Caki2 (cell line): ENCODE measurements around the gene TREH. TPM values are rescaled to one million over a fixed set of nuclear protein-coding genes. Genes with fewer than 3 reads are reported as not detected.
"Not testable (repeated sequence)": the region's sequence is repeated elsewhere in the genome, so short reads cannot be mapped to it uniquely, and the experiment has no call there.

ENCODE experiments used
- DNase-seq: peaks from one replicate; pipeline ENCODE4 v3.0.0-alpha.2; 2015; ENCODE audit warnings: low read depth
- in situ Hi-C: cut with HindIII; loops from 2 replicates; pipeline ENCODE4 v1.10.0; 2016; ENCODE audit warnings: low sequenced_read_pairs, low pct_unique_long_range_greater_than_20kb, mixed read lengths
- total RNA-seq: library from RNA; depleted of rRNA; stranded (reverse); fragments of >200 nt; shearing (Covaris generic); gene quantifications from 2 replicates; pipeline ENCODE4 v1.2.3, GENCODE V29; 2014; ENCODE audit warnings: low replicate concordance; rRNA removed

Gene TREH, protein sequence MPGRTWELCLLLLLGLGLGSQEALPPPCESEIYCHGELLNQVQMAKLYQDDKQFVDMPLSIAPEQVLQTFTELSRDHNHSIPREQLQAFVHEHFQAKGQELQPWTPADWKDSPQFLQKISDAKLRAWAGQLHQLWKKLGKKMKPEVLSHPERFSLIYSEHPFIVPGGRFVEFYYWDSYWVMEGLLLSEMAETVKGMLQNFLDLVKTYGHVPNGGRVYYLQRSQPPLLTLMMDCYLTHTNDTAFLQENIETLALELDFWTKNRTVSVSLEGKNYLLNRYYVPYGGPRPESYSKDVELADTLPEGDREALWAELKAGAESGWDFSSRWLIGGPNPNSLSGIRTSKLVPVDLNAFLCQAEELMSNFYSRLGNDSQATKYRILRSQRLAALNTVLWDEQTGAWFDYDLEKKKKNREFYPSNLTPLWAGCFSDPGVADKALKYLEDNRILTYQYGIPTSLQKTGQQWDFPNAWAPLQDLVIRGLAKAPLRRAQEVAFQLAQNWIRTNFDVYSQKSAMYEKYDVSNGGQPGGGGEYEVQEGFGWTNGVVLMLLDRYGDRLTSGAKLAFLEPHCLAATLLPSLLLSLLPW
- total RNA-seq = not detected in 2 replicates

DNA sequence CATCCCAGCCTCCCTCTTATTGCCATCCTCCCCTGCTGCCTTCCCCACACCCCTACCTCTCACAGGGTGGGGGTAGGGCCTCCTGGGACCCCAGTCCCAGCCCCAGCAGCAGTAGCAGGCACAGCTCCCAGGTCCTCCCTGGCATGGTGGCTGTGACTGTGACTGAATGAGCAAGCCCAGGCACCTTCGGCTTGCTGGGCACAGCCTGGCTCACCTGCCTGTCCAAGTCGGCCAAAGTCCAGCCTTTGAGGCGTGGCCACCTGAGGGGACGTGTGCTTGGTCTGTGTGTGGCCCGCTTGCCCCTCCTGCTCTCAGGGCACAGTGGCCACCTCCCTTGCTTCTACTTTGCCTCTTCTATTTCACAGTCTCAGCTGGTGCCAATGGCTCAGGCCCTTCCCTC, at the start of gene TREH:
Gene TREH (minus strand): TSS at position 168 of the 400 bp plus-strand sequence. CDS start 23 bp downstream, at position 145.
- in situ Hi-C loops = no loop called here

DNA sequence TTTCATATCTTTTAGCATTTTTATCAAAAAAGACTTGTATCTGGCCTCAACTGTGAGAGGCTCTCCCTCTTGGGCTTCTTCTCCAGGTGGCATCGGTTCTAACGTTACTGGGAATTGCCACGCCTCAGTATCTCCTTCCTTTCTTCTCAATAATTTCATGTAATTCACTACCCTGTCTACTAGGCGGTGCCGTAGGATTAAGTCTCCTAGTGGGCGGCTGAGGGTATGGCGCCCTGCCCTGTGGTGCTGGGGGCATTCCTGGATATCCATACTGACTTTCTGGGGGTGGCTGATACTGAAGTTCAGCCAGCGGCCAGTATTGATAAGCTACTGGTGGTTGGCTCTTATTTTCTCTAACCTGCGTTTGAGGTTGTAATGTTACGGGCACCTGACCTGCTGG, 48.7 kb upstream of the TREH start:
- in situ Hi-C loops, DNase-seq: not testable (repeated sequence)

More for the DNA sequence above, at the start of gene TREH:
- DNase-seq = no peak

DNA sequence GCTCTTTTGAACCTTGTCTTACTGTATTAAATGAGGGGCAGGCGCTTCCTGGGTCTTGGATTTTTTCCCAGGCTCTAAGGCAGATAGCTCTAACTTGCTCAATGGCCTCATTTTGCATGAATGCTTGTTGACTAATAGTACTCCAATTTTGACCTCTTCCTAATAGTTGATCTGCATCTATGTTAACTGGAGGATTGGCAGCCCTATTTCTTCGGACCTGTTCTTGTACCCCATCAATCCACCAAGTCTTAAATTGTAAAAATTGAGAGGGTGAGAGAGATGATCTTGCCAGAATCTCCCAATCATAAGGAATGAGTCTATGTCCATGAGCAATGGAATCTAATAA, 48.2 kb upstream of the TREH start:
- in situ Hi-C loops, DNase-seq: not testable (repeated sequence)

DNA sequence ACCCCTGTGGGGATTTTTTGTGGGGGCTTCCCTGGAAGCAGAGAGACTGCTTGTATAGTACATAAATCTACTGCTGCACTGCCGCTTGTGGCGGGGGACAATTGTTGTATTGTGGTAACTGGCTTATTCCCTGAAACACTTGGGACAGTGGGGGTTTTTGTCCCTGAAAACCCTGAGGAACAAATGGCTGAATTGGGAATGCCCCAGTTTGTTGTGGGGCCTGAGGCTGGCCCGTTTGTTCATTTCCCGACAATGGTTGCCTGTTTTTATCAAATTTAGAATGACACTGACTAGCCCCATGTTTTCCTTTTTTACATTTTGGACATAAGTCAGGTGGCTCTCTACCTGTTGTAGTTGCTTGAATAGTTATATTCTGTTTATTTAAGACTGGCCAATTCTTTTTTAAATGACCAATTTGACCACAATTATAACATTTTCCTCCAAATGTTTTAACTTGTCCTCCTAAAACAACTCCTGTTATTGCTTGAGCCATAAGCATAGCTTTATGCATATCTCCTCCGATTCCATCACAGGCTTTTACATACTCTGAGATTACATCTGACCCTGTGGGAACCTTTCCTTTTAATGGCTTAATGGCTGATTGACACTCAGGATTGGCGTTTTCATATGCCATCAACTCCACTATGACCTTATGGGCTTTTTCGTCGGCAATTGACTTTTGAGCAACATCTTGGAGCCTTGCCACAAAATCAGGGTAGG, 47.7 kb upstream of the TREH start:
- in situ Hi-C loops, DNase-seq: not testable (repeated sequence)

DNA sequence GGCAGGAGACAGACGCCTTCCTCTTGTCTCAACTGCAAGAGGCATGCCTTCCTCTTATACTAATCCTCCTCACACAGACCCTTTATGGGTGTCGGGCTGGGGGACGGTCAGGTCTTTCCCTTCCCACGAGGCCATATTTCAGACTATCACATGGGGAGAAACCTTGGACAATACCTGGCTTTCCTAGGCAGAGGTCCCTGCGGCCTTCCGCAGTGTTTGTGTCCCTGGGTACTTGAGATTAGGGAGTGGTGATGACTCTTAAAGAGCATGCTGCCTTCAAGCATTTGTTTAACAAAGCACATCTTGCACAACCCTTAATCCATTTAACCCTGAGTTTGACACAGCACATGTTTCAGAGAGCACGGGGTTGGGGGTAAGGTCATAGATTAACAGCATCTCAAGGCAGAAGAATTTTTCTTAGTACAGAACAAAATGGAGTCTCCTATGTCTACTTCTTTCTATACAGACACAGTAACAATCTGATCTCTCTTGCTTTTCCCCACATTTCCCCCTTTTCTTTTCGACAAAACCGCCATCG, 42.1 kb upstream of the TREH start:
- in situ Hi-C loops, DNase-seq: not testable (repeated sequence)

DNA sequence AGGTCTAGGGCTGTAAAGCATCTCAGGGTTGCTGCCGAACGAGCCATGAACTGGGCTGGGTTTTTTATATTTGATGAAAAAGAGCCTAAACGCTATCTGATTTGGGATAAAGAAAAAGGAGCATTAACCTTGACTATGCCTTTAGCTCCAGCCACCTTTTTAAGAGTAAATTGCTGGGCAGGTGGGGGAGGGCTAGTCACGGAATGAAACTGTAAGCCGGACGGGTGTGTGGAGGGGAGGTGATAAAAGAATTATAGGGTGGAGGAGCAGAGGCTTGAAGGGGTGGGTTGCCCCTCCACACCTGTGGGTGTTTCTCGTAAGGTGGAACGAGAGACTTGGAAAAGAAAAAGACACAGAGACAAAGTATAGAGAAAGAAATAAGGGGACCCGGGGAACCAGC, 41.3 kb upstream of the TREH start:
- in situ Hi-C loops, DNase-seq: not testable (repeated sequence)

DNA sequence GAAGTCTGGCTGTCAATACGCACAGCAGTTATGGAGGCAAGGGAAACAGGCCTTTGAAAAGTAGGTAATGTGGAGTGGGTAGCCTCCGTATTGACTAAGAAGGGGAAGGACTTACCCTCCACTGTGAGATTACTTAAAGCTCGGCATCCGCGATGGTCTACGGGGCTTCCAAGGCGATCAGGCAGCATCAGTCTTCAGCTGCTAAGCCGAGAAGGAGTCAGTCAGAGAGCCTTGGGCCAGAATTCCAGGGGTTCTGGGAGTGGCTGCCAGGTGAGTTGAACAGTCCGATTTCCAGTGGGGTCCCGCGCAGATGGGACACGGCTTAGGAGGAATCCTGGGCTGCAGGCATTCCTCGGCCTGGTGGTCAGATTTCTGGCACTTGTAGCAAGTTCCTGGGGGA, 40.6 kb upstream of the TREH start:
- DNase-seq, in situ Hi-C loops: not testable (repeated sequence)

DNA sequence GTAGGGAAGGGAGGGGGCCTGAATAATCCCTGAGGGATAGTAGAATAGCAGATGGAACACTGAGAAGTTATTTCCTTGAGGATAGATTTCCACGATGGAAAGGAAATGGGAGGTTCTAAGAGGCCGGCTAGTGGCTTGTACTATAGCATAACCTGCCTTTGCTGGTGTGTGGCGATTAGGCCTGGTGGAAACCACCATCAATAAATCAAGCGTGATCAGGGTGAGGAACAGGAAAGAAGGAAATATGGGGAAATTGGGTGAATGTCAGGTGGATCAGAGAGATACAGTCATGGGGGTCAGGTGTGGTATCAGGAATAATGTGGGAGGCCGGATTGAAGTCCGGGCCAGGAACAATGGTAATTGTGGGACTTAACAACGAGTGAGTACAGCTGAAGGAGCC, 39.1 kb upstream of the TREH start:
- in situ Hi-C loops, DNase-seq: not testable (repeated sequence)

DNA sequence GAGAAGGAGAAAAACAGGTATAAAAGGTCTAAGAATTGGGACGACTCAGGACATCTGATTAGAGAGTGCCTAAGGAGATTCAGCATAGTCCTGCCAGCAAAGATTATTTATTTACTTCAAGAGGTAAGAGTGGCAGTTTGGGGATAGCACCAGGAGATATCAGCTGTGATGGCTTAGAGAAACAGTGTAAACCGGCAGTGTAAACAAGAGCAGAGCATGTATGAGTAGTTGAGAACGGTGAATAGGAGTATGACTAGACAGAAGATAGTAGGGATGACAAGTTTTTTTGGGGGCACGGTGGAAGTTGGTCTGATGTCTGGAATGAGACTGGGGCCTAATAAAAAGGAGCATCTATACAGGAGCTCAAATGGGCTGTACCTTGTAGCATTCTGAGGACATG, 38.3 kb upstream of the TREH start:
- in situ Hi-C loops, DNase-seq: not testable (repeated sequence)

DNA sequence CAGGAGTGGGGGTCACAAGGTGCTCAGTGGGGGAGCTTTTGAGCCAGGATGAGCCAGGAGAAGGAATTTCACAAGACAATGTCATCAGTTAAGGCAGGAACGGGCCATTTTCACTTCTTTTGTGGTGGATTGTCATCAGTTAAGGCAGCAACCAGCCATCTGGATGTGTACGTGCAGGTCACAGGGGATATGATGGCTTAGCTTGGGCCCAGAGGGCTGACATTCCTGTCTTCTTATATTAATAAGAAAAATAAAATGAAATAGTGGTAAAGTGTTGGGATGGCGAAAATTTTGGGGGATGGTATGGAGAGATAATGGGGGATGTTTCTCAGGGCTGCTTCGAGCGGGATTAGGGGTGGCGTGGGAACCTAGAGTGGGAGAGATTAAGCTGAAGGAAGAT, 37.8 kb upstream of the TREH start:
- in situ Hi-C loops, DNase-seq: not testable (repeated sequence)

DNA sequence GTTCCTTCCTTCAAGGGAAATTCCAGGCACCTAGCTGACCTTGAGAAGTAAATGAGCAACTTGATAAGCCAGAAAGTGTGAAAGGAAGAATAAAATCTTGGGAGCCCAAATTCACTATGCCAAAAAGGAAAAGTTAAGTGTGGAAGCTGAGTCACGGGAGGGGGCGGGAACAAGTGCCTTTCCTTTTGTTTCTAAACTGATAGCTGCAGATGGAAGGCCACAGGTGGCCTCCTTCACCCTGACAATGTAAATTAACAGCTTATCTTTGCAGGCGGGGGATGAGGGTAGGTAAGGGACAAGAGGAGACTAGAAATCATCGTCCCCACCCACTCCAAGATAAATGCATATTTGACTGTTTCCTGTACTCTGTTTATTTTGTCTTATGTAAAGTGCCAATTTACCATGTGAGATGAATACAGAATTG, 36.4 kb upstream of the TREH start:
- in situ Hi-C loops = no loop called here
- DNase-seq = no peak

DNA sequence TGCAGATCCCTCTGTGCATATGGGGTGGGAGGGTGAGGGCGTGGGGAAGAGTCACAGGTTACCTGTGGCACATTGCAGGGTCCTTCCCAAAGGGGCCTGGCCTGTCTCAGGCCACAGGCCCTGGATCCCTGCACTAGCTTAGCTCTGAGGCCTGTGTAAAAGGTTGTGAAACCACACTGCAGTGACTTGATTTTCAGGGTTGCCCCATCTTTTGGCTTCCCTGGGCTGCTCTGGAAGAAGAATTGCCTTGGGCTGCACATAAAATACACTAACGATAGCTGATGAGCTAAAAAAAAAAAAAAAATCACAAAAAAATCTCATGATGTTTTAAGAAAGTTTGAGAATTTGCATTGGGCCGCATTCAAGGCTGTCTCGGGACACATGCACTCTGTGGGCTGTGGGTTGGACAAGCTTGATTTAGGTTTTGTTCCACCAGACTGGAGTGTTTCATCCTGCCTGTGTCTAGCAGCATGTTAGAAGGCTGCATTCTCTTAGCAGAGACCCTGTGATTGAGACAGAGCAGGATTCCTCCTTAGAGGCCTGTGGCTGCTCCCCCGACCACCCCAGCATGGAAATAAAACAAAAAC, 35.9 kb upstream of the TREH start:
- no peak for DNase-seq
- in situ Hi-C loops = no loop called here

DNA sequence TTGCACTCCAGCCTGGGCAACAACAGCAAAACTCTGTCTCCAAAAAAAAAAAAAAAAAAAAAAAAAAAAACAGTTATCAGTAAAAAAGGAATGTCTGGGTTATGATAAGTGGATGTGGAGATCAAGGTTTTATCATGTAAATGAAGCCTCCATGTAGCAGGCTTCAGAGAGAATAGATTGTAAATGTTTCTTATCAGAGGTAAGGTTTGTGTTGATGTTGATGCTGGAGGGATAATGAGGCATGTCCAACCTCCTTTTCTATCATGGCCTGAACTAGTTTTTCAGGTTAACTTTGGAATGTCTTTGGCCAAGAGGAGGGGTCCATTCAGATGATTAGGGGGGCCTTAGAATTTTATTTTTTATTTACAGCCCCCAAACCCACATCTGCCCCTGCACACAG, 35.4 kb upstream of the TREH start:
- in situ Hi-C loops = no loop called here
- DNase-seq = no peak

DNA sequence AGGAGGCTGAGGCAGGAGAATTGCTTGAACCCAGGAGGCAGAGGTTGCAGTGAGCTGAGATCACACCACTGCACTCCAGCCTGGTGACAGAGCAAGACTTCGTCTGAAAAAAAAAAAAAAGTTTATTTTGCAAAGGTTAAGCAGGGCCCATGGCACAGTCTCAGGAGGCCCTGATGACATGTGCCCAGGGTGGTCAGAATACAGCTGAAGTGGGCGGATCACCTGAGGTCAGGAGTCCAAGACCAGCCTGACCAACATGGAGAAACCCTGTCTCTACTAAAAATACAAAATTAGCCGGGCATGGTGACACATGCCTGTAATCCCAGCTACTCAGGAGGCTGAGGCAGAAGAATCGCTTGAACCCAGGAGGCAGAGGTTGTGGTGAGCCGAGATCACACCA, 35.0 kb upstream of the TREH start:
- DNase-seq, in situ Hi-C loops: not testable (repeated sequence)

DNA sequence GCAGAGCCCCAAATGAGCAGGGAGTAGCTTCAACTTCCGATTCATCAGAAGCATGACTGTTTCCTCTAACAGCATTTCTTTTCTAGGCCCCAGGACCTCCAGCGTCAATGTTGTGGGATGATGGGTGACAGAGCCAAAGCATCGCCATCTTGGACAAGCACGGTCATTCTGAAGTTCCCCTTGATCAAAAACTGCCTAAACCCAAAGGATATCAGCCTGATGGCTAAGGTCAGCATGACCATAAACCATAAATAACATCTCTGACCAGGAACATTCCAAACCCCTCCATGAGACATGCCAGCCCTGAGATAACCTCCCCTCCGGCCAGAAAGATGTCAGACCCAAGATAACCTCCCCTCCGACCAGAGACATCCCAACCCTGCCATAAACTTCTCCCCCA, 28.8 kb upstream of the TREH start:
- in situ Hi-C loops = no loop called here
- DNase-seq = no peak

DNA sequence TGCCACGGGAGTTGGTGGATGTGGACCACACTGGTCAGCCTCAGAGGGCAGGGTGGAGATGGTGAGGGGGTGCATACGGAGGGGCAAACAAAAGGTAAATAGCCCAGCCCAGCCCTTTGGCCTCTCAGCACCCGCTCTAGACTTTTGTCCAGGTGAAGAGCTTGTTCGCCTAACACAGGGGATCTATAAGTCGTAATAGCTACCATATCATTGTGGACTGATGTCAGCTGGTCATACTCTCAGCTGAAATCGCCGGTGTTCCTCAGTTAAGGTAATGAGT, 27.0 kb upstream of the TREH start:
- in situ Hi-C loops = no loop called here

DNA sequence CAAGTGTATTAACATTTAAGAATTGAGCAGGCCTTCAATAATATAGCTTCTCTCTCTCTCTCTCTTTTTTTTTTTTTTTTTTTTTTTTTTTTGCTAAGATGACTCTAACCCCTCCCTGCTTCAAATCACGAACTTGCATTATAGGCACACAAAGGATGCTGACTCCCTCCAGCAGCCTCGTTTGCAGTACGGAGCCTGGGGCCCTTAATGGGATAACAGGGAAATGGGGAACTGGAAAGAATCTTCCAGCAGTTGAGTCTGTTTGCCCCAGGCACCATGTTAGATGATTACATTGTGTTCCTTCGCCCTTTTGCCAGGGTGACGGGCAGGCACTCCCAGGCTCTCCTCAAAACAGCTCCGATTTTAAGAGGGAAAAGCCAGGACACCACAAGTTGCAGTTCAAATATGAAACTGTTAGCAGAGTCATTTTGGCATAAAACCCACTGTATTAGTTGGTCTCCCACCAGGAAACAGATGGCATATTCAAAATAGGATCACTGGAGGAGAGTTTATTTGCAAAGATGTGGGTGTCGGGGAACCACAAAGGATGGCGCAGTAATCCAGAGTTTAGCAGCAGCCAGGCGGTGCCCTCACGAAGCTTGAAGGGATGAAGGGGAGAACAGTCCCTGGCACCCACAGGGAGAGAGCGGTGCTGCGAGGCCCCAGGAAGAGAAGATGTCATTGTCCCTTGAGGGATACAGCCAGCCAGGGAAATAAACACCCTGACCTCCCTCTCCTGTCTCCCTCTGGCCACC, 26.5 kb upstream of the TREH start:
- DNase-seq = no peak
- in situ Hi-C loops = no loop called here

More for the DNA sequence above, 27.0 kb upstream of the TREH start:
- DNase-seq = no peak

DNA sequence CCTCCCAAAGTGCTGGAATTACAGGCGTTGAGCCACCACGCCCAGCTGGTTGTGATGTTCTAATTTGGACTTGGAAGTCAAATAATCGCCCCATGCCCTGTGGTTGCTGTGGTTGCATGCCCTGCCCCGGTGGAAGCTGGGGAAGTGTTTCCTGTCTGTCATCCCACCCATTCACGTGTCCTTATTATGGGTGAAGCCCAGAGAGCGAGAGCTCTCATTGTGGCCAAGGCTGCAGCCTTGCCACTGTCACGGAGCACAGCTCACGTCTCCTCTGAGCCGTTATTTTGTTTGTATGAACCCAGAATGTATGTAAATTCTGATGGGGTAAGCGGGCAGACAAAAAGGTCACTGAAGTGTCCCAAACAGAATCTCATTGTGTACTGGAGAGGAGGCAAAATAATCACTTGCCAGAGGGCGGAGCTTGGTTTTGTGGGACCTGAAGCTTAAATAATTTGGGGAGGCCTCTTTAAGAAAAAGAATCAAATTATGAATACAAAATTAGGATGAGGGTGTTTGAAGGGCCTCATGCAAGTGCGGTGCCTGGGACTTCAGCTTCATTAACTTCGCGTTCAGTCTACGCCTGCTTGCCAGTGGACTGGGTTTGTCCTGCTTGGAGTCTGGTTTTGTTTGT, 25.8 kb upstream of the TREH start:
- in situ Hi-C loops = no loop called here
- no peak for DNase-seq
